Stimulated activated CD4-positive, alpha-beta T cell treated with anti-CD3 and anti-CD28 coated beads, Interleukin-4, amount 100 ng/mL, for 4 hours (primary cell): Measurements from ENCODE around the gene GAS7.
A peak's percentile ranks its signal among the peaks of the same experiment; 100 is the strongest.
"Not testable (repeated sequence)": the region's sequence is repeated elsewhere in the genome, so short reads cannot be mapped to it uniquely, and the experiment has no call there.

ENCODE experiments used
- DNase-seq, 2 experiments: peaks; one replicate each; pipeline ENCODE4 v3.0.0-alpha.2; 2020

GAS7 gene

DNA sequence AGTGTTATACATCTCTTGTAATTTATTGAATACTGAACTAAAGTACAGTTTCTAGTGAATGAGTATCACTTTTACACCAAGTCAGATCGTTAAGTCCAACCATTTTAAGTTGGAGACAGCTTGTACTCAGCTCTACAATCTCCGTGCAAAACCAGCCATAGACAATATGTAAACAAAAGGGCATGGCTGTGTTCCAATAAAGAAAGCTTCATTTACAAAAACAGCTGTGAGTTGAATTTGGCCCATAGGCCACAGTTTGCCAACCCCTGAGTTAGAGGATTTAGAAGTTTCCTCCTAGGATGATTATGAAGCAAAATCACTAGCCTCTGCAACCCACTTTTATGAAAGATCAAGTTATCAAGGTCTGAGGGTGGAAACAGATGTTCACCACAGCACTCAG is 187.7 kb downstream of the GAS7 start:
- DNase-seq: no peak

DNA sequence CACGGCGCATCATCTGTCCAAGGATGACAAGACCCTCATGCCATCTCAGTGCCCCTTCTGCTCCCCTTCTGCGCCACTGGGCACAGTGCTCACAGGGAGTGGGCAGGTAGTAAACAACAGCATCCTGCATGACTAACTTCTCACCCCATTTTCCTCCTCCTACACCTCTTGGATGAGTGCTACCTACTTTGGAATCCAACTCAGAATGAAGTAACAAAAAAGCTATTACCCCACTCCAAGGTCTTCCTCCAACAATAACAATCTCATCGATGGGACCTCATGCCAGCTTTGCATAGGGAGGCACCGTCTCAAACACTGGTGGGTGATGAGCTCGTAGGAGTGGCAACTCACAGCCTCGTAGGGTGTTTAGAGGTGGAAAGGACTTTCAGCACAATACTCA is 194.7 kb downstream of the GAS7 start:
- DNase-seq: no peak

DNA sequence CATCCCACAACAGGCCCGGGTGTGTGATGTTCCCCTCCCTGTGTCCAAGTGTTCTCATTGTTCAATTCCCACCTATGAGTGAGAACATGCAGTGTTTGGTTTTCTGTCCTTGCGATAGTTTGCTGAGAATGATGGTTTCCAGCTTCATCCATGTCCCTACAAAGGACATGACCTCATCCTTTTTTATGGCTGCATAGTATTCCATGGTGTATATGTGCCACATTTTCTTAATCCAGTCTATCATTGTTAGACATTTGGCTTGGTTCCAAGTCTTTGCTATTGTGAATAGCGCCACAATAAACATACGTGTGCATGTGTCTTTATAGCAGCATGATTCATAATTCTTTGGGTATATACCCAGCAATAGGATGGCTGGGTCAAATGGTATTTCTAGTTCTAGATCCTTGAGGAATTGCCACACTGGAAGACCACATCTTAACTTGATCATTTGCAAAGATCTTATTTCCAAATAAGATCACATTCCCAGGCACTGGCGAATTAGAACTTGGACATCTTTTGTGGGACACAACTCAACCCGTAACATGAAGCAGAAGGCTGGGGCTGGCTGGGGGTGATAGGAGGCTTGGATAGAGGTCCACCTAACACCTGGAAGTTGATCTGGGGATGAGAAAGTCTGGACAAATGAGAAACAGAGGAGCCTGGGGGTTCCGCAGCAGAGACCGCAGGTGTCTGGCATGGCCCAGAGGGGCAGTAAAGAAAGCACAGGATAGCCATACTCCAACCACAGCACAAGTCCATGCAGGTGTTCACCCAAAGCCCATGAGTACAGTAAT is 195.6 kb downstream of the GAS7 start:
- DNase-seq: not testable (repeated sequence)

DNA sequence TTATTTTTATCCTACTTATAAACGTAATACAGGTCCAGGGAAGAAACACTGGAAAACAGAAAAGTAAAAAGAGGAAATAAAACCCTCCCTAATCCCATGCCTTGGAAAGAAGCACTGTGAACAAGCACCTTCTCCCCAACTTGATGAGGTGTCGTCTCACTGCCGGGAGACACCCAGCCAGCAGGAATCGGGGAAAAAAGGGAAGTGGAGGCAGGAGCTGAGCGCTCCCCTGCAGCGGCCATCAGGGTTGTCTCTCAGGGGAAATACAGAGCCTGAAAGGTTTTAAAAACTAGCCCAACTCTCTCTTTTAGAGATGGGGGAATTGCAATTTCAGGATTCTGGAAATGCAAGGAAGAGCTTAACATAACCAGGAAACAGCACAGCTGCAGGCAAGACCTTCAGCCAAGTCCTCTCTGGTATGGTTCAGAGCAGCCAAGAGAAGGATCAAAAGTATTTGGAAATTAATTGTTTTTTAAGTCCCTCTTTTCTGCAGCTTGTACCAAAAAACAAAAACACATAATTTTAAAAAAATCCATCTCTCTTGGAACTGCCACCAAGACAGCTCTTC is 197.0 kb downstream of the GAS7 start:
- no peak for DNase-seq

DNA sequence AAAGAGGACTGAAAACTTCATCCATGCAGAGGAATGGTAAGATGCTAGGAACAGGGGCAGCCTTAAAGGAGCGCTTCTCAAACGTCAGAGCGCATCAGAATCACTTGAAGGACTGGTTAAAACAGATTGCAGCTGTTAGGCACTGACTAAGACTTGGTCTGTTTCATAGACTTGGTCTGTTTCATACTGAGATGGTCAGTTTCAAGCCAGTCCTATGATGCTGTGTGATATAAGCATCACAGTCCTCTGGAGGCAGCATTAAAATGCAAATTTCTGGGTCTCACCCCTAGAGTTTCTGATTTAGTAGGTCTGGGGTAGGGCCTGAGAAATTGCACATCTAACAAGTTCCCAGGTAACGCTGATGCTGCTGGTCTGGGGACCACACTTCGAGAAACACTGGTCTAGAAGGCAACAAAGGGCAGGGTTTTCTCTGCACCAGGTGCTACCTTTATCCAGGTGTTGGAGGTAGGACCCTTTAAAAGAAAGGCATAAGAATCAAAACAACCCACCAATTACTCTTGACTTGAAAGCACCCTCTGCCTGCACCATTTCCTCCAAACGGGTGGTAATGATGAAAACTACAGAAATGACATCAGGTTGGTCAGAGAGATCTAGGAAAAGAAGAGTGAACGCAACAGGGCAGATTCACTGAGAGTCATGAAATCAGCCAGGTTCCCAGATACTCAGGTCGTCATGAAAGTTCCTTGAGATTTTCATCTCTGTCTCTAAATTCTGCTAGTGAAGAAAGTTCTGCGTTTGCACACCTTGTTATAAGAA is 198.3 kb downstream of the GAS7 start:
- DNase-seq: no peak

DNA sequence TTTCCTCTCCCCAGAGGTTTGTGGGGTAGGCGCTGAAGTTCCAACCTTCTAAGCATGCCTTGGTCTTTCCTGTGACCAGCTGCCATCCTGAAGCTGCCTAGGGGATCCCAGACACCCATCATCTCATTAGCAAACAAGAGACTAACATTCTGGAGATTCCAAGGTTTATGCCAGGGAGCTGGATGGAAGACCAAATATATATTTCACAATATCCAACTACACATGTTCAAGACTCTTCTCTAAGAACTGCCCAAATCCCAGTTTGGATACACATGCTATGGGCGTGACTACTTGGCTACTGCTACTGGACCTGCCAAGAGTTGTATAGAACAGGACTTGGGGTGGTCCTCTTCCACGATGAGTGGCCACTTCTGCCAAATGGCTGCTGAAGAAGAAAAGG is 200.3 kb downstream of the GAS7 start:
- no peak for DNase-seq

DNA sequence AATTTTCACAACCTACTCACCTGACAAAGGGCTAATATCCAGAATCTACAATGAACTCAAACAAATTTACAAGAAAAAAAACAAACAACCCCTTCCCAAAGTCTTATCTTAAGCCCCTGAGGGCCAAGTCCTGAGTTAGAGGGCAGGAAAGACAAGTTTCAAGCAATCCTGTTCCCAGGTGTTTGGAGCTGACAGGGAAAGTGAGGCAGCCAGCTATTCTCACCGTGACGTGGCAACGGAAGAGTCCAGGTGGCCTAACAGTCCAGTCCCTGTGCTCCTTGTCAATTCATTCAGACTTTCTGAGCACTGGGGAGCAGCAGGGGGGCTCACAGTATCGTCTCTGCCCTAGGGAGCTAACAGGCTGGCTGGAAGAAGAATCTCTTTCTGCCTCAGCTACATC is 203.6 kb downstream of the GAS7 start:
- DNase-seq: no peak

DNA sequence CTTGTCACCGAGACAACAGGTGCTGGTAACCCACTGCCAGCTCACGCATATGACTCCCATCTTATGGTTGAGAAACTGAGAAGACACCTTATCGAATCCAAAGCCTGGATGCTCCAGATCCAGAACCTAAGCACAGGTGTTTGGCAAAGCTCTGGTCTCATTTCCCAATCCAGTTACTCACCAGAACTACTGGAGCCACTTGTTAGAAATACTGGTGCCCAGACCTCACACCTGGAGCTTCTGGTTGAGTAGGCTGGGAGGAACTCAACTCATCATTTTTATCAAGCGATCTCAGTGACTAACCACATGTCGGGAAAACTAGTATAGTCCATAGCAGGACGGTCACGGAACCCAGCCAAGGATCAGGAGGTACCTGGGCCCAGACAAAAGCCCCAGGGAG is 206.6 kb downstream of the GAS7 start:
- DNase-seq: no peak

DNA sequence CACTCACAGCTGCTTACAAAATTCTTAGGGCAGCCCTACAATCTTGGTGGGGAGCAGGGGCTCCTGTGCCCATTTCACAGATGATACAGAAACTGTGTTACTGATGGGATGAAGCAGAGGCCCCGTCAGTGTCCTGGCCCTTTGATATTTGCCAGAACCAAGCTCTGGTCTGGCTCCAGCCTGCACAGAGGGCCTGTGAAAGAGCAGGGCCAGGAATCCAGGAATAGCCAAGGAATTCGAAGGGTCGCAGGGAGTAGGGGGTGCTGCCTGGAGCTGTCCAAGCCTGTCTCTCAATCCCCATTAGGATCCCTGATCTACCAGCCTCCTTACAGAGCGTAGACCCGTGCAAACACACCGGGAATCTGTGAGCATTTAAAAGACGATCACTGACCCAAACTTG is 207.1 kb downstream of the GAS7 start:
- DNase-seq: no peak

DNA sequence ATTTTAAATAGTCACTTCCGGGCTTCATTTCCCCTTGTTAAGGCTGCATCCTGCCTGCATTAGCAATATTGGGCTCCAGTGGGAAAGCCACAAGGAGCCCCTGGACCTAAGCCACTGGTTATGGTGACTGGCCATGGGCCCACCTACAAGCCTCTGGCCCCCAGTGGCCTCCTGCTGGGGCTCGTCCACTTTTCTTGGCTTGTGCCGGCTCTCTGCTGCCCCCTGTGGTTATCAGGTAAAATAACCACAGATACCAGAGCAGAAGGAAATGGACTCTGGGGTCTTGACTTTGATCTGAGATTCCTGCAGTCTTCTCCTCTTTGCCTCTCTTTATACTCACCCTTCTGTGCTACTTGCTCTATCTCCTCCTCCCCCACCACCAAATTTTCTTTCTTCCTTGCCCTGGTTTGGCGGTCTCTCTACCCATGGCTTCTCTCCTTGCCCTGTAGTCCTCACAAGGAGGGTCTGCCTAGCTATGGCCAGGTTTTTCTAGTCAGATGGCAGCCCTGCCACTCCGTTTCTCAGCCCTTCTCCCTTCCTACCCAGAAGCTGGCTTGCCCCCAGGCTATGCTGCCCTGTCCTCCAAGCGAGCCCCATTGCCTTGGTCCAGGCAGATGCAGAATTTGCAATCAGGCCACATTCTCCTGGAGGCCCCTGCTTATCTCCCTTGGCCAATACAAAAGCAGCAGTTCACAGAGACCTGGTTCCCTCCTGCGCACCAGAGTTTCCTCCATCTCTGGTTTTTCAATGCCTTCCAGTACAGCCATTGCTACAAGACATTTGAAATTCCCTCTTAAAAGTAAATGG is 210.4 kb downstream of the GAS7 start:
- DNase-seq: peak in 1 of 2 experiments; percentile 7

DNA sequence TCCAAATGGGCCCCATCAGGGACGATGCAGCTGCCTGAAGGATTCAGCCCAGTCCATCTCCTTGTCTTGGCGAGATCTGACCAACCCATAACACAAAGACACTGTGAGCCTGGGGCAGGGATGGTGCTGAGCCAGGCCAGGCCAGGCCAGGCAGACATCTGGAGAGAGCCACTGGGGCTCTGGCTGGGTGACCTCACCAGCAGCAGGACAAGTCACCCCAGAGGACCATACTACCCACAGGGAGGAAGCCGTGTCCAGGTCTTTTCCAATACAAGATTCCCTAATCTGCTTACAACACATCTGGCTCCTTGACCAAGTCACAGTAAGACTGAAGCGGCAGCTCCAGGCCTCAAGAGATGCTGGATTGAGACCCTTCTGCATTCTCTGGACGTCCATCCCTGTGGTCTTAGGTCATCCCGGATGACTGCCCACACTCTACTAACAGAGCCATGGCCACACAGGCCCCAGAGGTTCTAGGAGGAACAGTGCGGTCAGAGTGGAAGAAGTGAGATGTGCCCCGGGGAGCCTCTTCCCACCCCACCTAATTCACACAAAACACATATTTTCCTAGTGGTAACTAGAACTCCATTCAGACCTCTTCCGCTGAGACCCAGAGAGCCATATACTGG is 211.5 kb downstream of the GAS7 start:
- no peak for DNase-seq

DNA sequence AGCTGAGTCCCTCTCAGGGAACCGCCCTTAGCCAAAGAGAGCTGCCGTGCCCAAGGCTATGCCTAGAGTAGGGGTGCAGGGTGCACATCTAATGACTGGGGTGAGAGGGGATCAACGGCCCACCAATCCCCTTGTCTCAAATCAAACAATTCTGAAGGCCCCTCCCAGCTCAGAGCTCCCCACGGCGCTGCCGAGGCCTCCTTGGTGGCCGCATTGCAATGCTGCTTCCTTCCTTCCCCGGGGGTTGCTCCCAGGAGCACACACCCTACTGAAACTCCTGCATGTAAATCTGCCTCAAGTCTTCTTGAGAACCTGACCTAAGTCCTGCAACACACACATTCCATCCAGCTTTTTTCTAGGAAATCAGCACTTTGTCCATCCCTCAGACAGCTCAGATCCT is 212.8 kb downstream of the GAS7 start:
- DNase-seq: no peak

DNA sequence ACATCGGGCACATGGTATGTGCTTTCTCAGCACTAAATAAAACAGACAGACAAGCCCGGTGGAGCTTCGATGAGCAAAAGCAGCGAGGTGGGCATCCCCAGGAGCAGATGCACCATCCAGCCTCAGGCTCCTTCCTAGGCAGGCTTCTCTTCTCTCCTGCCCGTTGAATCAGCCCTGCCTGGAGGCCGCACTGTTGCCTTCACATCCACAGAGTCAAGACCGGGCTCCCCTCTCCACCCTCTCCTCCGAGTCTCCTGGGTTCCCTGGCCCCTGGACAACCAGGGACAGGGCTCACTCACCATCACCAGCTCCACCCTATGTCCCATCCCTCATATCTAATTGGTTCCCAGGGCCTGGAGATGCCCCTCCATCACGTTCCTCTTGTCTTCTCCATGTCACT is 213.6 kb downstream of the GAS7 start:
- no peak for DNase-seq

DNA sequence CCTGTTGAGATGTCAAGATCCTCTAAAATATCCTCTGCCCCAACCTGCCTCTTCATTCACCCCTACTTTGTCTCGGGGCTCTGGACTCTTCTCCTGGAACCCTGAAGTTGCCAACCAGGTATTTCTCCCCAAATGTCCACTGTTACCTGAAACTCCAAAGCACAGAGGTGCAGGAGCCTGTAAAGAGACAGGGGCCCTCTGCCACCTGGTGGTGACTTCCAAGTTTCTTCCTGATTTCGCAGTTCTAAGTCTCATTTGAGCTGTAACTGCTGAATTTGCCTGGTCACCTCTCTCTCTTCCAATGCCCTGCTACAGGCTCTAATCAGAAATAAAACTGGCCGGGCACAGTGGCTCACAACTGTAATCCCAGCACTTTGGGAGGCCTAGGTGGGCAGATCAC is 216.2 kb downstream of the GAS7 start:
- DNase-seq: no peak

DNA sequence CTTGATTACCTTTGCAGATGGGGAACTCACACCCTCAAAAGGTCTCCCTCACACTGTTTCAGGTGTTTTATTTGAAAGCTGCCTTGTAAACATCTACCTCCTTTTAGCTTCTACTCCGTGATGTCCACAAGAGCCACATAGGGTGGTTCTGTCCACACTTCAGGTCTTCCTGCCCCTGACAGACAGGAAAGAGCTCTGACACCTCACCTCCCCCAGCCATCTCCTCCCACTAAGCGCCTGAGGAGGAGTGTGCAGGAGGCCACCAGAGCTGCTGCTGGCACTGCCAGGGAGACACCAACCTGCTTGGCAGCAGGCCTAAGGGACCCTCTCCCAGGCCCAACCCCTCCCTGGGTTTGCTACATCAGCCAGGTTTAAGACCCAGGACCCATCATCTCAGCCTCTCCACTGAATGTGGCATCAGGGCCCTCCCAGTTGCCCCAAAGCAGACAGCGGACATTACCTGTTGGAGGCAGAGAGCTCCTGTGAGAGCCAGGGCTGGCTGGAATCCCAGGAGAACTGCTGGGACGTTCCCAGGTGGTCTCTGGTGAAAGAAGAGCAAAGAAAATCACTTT is 217.0 kb downstream of the GAS7 start:
- no peak for DNase-seq

DNA sequence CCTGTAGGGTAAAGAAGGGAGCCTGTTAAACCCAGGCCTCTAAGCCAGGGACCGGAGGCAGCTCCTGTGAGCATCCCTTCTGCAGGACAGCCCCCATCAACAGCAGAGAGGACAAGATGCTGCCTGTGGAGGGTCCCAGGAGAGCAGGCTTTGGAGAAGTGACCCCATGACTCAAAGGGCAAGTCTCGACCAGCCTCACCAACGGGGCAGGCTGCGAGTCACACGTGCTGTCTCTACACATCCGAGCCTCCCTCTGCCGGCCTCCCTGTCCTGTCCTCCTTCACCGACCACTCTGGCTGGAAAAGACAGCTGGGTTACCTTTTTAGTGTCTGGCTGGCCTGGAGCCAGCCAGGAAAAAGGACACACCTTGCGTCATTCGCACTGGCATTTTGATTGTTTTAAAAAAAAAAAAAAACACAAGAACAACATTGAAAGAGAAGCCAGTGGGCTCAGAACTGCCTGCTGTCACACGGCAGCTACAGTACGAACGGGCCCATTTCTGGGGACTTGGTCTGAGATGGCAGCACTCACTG is 218.9 kb downstream of the GAS7 start:
- DNase-seq: no peak

DNA sequence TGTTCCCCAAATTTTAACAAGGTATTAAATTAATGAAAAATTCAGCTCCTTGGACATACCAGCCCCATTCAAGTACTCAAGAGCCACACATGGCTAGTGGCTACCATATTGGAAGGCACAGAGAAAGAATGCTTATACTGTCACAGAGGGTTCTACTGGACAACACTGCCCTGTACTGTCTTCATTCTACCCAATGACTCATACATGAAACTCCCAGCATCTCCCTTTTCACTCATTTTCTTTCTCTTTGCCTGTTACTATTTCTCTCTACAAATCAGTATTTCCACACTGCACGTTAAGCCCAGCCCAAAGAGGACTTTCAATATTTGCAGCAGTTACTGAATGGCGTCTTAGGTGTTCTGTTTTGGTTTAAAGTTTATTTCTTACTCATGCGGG is 221.2 kb downstream of the GAS7 start:
- DNase-seq: no peak

DNA sequence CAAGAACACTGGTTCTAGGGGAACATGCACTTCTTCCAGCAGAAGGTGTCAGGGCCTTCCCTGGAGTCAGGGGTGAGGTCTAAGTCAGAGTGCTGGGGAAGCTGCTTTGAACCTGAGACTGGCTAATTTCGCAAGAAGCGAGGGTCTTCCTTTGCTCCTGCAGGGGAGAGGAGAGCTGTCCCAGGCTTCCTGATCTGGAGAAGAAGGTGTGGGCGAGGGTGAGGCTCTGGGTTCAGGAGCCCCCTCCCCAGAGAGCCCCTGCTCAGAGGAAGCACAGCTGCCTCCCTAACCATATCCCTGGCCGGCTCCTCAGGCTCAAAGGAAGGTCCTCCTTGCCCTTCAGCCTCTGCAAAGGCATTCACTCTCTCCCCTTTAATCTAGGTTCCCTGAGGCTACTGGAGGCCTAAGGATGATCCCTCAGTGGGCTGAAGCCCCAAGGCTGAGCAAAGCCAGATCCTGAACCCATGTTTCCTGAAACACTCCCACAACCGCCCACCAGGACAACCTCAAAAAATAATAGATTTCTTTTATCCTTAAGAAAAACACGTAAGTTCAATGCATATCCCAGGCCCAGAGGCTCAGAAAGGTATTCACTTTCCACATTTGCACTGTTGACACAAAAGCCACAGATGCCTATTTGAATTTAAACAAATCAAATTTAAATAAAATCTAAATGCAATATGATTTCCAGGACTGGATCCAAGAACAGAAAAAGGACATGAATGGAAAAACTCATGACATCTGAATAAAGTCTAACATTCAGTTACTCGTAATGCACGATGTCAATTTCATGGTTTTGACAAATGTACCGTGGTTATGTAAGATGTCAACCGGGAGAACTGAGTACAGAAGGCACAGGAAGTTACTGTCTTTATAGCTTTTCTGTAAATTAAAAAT is 221.9 kb downstream of the GAS7 start:
- DNase-seq: no peak

DNA sequence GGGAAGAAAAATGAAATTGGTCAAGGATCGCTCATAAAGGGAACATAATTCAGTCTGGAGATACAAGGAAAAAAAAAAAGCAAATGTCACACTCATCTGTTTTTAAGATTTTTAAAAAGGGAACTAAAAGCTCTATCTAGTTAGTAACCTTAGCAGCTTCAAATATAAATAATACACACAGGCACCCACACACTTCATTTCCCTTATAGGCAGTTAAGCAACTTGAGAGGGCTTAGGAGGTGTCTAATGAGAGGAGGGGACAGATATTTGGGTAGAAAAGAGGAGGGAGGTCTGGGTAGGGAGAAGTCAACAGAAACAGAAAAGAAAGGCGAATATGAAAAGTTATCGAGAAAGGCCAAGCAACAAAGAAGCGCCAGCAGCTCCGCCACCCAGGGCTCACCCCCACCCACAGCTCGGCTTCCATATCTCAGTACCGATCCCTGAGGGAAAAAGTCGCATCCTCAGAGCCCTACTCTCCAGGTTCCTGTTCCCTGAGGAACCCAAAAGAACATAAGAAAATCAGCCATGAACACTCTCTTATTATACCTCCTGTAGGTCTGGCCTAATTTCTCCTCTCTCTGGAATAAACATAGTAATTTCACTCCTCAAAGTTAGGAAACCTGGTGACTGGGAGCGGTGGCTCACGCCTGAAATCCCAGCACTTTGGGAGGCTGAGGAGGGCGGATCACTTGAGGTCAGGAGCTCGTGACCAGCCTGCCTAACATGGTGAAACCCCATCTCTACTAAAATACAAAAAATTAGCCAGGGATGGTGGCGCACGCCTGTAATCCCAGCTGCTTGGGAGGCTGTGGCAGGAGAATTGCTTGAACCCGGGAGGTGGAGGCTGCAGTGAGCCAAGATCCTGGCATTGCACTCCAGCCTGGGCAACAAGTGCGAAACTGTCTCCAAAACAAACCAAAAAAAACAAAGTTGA is 223.7 kb downstream of the GAS7 start:
- no peak for DNase-seq
